ENCODE data around the gene AIDA. TPM values are rescaled to one million over a fixed set of nuclear protein-coding genes. Genes with fewer than 3 reads are reported as not detected.
"Not testable (repeated sequence)": the region's sequence is repeated elsewhere in the genome, so short reads cannot be mapped to it uniquely, and the experiment has no call there.

AIDA gene
- polyA plus RNA-seq, 3 donors: 10.0 to 11.7 (median 11.7) TPM

GRCh38 chr1:222668184-222668583, 44.1 kb downstream of the AIDA start:
- H3K79me2 ChIP-seq (ENCODE audit: insufficient read depth, low read length); H3K9ac ChIP-seq (ENCODE audit: insufficient read depth, low read length, poor library complexity, severe bottlenecking); H3K4me1 ChIP-seq (ENCODE audit: control insufficient read depth in 1 of 2, insufficient read depth in 2 of 2, low read length in 2 of 2); H3K4me3 Mint-ChIP-seq; H3K27ac Mint-ChIP-seq; H3K27me3 Mint-ChIP-seq (ENCODE audit: low read depth in 3 of 3); intact Hi-C loops (cut with micrococcal nuclease); H3K4me2 ChIP-seq (replicated peaks; ENCODE audit: extremely low read depth, low read length, poor library complexity, severe bottlenecking); H3K9me3 ChIP-seq (replicated peaks in 1 of 2; ENCODE audit: control insufficient read depth in 1 of 2, insufficient read depth in 1 of 2, low read length in 2 of 2); H3K9me3 Mint-ChIP-seq; DNase-seq; H3K27ac ChIP-seq (ENCODE audit: low read depth in 1 of 2, low read length in 2 of 2); H3K27me3 ChIP-seq (ENCODE audit: control insufficient read depth in 2 of 2, insufficient read depth in 2 of 2, low read length in 2 of 2); H4K20me1 ChIP-seq (ENCODE audit: insufficient read depth, low read length); H3K4me1 Mint-ChIP-seq; H3K4me3 ChIP-seq (replicated peaks in 1 of 3; ENCODE audit: low read depth in 2 of 3, low read length in 3 of 3); H2AFZ ChIP-seq (ENCODE audit: insufficient read depth, low read depth, low read length, poor library complexity, severe bottlenecking): not testable (repeated sequence)
- H3K36me3 Mint-ChIP-seq: peaks cover 66 to 74% of the 10 kb centered on the region in 2 donors
- no CpG with 5 or more reads among the region's 4 CpGs for WGBS (ENCODE audit: insufficient coverage)
- H3K36me3 ChIP-seq (replicated peaks in 1 of 2; ENCODE audit: control insufficient read depth in 1 of 2, insufficient read depth in 2 of 2, low read length in 2 of 2): peaks cover 72 to 89% of the 10 kb centered on the region in 2 donors

- H3K36me3 ChIP-seq (replicated peaks in 1 of 2; ENCODE audit: control insufficient read depth in 1 of 2, insufficient read depth in 2 of 2, low read length in 2 of 2): peaks cover 74 to 89% of the 10 kb centered on the region in 2 donors
- no peaks in the 10 kb centered on the region for H3K9me3 Mint-ChIP-seq
- no peaks in the 10 kb centered on the region for H3K27me3 Mint-ChIP-seq (ENCODE audit: low read depth in 3 of 3)
- no peaks in the 10 kb centered on the region for H3K4me1 Mint-ChIP-seq
- no peaks in the 10 kb centered on the region for H3K27me3 ChIP-seq (ENCODE audit: control insufficient read depth in 2 of 2, insufficient read depth in 2 of 2, low read length in 2 of 2)
- no peaks in the 10 kb centered on the region for H4K20me1 ChIP-seq (ENCODE audit: insufficient read depth, low read length)
- peaks cover 66 to 72% of the 10 kb centered on the region in 2 donors for H3K36me3 Mint-ChIP-seq
- no peaks in the 10 kb centered on the region for H3K4me1 ChIP-seq (ENCODE audit: control insufficient read depth in 1 of 2, insufficient read depth in 2 of 2, low read length in 2 of 2)
- no peak overlapping the region for H3K4me2 ChIP-seq (replicated peaks; ENCODE audit: extremely low read depth, low read length, poor library complexity, severe bottlenecking)
- intact Hi-C loops (cut with micrococcal nuclease): no loop called here
- no peak overlapping the region for H3K9ac ChIP-seq (ENCODE audit: insufficient read depth, low read length, poor library complexity, severe bottlenecking)
- no peak overlapping the region for H3K27ac Mint-ChIP-seq
- DNase-seq: no peak
- H3K9me3 ChIP-seq (replicated peaks in 1 of 2; ENCODE audit: control insufficient read depth in 1 of 2, insufficient read depth in 1 of 2, low read length in 2 of 2): no peaks in the 10 kb centered on the region
- TF ChIP-seq CTCF (IDR thresholded peaks at IDR 0.05): no peak
- H3K4me3 ChIP-seq (replicated peaks in 1 of 3; ENCODE audit: low read depth in 2 of 3, low read length in 3 of 3): no peak overlapping the region
- no peak overlapping the region for H3K27ac ChIP-seq (ENCODE audit: low read depth in 1 of 2, low read length in 2 of 2)
- H2AFZ ChIP-seq (ENCODE audit: insufficient read depth, low read depth, low read length, poor library complexity, severe bottlenecking): no peak overlapping the region
- H3K4me3 Mint-ChIP-seq: no peak overlapping the region
- no CpG with 5 or more reads among the region's 7 CpGs for WGBS (ENCODE audit: insufficient coverage)
- H3K79me2 ChIP-seq (ENCODE audit: insufficient read depth, low read length): no peaks in the 10 kb centered on the region
Measured at GRCh38 chr1:222665964-222666363, 46.3 kb downstream of the AIDA start.

Measured in CD14-positive monocyte (primary cell).